IMR-90 (cell line): ENCODE data around the gene DOCK7. TPM values are rescaled to one million over a fixed set of nuclear protein-coding genes. Genes with fewer than 3 reads are reported as not detected.

Source experiments
- ATAC-seq: fragments of 200-7000 bp; cut with Tn5 transposase; 2 replicates; pipeline ENCODE4 v1.9.1; 2020; ENCODE audit warnings: low read depth, mild to moderate bottlenecking, moderate library complexity
- BruUV-seq: library from RNA; stranded (reverse); fragments of 400-500 nt; replicated peaks from 2 replicates; lab custom pipeline; 2021; lab: Mats Ljungman, UMichigan
- CTCF ChIA-PET: fragments of 300-600 bp; formaldehyde crosslinking; extraction: SDS; loops from one replicate; lab custom pipeline; 2021; ENCODE audit warnings: antibody characterized with exemption; lab: Yijun Ruan, JAX
- POLR2A ChIA-PET: fragments of 300-600 bp; sonication (Branson Sonifier 250); formaldehyde crosslinking; loops from one replicate; lab custom pipeline; 2022; ENCODE audit warnings: antibody characterized with exemption; ENCODE audit not compliant: unreplicated experiment; lab: Charles Lee
- DNase-seq: peaks from one replicate; pipeline ENCODE4 v3.0.0; 2013
- H2AFZ ChIP-seq: replicated peaks from 2 replicates; pipeline ENCODE3; 2013; ENCODE audit warnings: low read length, mild to moderate bottlenecking; ENCODE audit not compliant: poor library complexity
- H2AK5ac ChIP-seq: 2 replicates; pipeline ENCODE4 v1.6.1; 2013; ENCODE audit warnings: low read depth, low read length, inconsistent platforms
- H2AK9ac ChIP-seq: replicated peaks from 2 replicates; pipeline ENCODE3; 2013; ENCODE audit warnings: mild to moderate bottlenecking, low read depth, low read length, moderate library complexity; ENCODE audit not compliant: poor library complexity
- H2BK120ac ChIP-seq: 2 replicates; pipeline ENCODE4 v1.6.1; 2013; ENCODE audit warnings: low read depth, low read length, inconsistent platforms
- H2BK15ac ChIP-seq: 3 replicates; pipeline ENCODE4 v1.6.1; 2013; ENCODE audit warnings: low read depth, low read length, inconsistent platforms
- H2BK20ac ChIP-seq: 2 replicates; pipeline ENCODE4 v1.6.1; 2013; ENCODE audit warnings: low read depth, mild to moderate bottlenecking, inconsistent platforms, low read length, moderate library complexity
- H2BK5ac ChIP-seq: 2 replicates; pipeline ENCODE4 v1.6.1; 2013; ENCODE audit warnings: mild to moderate bottlenecking, low read depth, low read length, inconsistent platforms; ENCODE audit not compliant: poor library complexity, severe bottlenecking
- H3K14ac ChIP-seq: replicated peaks from 2 replicates; pipeline ENCODE4 v1.6.1; 2013; ENCODE audit warnings: low read depth, low read length, inconsistent platforms
- H3K18ac ChIP-seq: 2 replicates; pipeline ENCODE4 v1.6.1; 2013; ENCODE audit warnings: low read depth, low read length, control low read depth
- H3K23ac ChIP-seq: 2 replicates; pipeline ENCODE4 v1.6.1; 2013; ENCODE audit warnings: low read depth, low read length, inconsistent platforms
- H3K27ac ChIP-seq: 2 replicates; pipeline ENCODE4 v1.5.1; 2013; ENCODE audit warnings: mild to moderate bottlenecking, control low read depth, low read length; ENCODE audit not compliant: insufficient read depth
- H3K27me3 ChIP-seq: 2 replicates; pipeline ENCODE4 v1.6.1; 2013; ENCODE audit warnings: low read length; ENCODE audit not compliant: control insufficient read depth, insufficient read depth
- H3K36me3 ChIP-seq: 2 replicates; pipeline ENCODE4 v1.6.1; 2013; ENCODE audit warnings: low read length, mixed read lengths; ENCODE audit not compliant: control insufficient read depth, insufficient read depth
- H3K4ac ChIP-seq: 2 replicates; pipeline ENCODE4 v1.6.1; 2013; ENCODE audit warnings: low read depth, low read length, inconsistent platforms
- H3K4me1 ChIP-seq: 2 replicates; pipeline ENCODE4 v1.6.1; 2013; ENCODE audit warnings: low read length, mixed read lengths; ENCODE audit not compliant: control insufficient read depth, insufficient read depth
- H3K4me2 ChIP-seq: 2 replicates; pipeline ENCODE4 v1.6.1; 2013; ENCODE audit warnings: low read depth, mild to moderate bottlenecking, control low read depth, low read length, moderate library complexity
- H3K4me3 ChIP-seq: 2 replicates; pipeline ENCODE4 v1.5.1; 2013; ENCODE audit warnings: low read depth, mild to moderate bottlenecking, control low read depth, low read length, moderate library complexity; ENCODE audit not compliant: insufficient read depth
- H3K56ac ChIP-seq: 2 replicates; pipeline ENCODE4 v1.6.1; 2013; ENCODE audit warnings: low read length, inconsistent platforms; ENCODE audit not compliant: insufficient read depth; ENCODE audit errors: extremely low read depth
- H3K79me1 ChIP-seq, 2 experiments: 2 replicates each; pipeline ENCODE4 v1.6.1; 2013; ENCODE audit warnings: low read length in 2 of 2, inconsistent platforms in 1 of 2, low read depth in 1 of 2
- H3K9ac ChIP-seq: 2 replicates; pipeline ENCODE4 v1.6.1; 2013; ENCODE audit warnings: low read depth, low read length, control low read depth
- H3K9me1 ChIP-seq: 2 replicates; pipeline ENCODE4 v1.6.1; 2013; ENCODE audit warnings: low read length, inconsistent platforms; ENCODE audit not compliant: insufficient read depth
- H3K9me3 ChIP-seq: 2 replicates; pipeline ENCODE4 v1.6.1; 2013; ENCODE audit warnings: low read length; ENCODE audit not compliant: control insufficient read depth, insufficient read depth
- H4K20me1 ChIP-seq: 2 replicates; pipeline ENCODE4 v1.6.1; 2013; ENCODE audit warnings: low read length, inconsistent platforms; ENCODE audit not compliant: insufficient read depth
- H4K5ac ChIP-seq: 2 replicates; pipeline ENCODE4 v1.6.1; 2013; ENCODE audit warnings: mild to moderate bottlenecking, low read depth, low read length, control low read depth
- H4K8ac ChIP-seq, 2 experiments: 2 replicates each; pipeline ENCODE4 v1.6.1; 2013; ENCODE audit warnings: low read depth in 2 of 2, low read length in 2 of 2, control low read depth in 1 of 2, inconsistent platforms in 1 of 2
- H4K91ac ChIP-seq: 2 replicates; pipeline ENCODE4 v1.6.1; 2013; ENCODE audit warnings: low read depth, low read length, inconsistent platforms; ENCODE audit not compliant: insufficient read depth
- CEBPB ChIP-seq: IDR thresholded peaks from 2 replicates; pipeline ENCODE4 v1.6.1; 2012; ENCODE audit warnings: low read depth, low read length, improper control_type of control experiment
- CHD1 ChIP-seq: IDR thresholded peaks from 2 replicates; pipeline ENCODE4 v1.6.1; 2012; ENCODE audit warnings: low read depth, low read length, improper control_type of control experiment
- FOS ChIP-seq: fragments of 150-350 bp; IDR thresholded peaks from 2 replicates; pipeline ENCODE4 v1.6.1; 2016; ENCODE audit warnings: low read depth, low read length
- MAFK ChIP-seq: IDR thresholded peaks from 2 replicates; pipeline ENCODE4 v1.6.1; 2012; ENCODE audit warnings: low read depth, low read length, improper control_type of control experiment
- MAZ ChIP-seq: IDR thresholded peaks from 2 replicates; pipeline ENCODE4 v1.6.1; 2012; ENCODE audit warnings: low read depth, mild to moderate bottlenecking, low read length, improper control_type of control experiment, moderate library complexity, borderline replicate concordance
- POLR2A ChIP-seq: IDR thresholded peaks from 2 replicates; pipeline ENCODE4 v1.6.1; 2012; ENCODE audit warnings: mild to moderate bottlenecking, low read depth, low read length
- RAD21 ChIP-seq: IDR thresholded peaks from 2 replicates; pipeline ENCODE4 v1.6.1; 2012; ENCODE audit warnings: low read length, improper control_type of control experiment
- RCOR1 ChIP-seq: IDR thresholded peaks from 2 replicates; pipeline ENCODE4 v1.6.1; 2012; ENCODE audit warnings: mild to moderate bottlenecking, low read length, improper control_type of control experiment; ENCODE audit not compliant: insufficient replicate concordance
- SMC3 ChIP-seq: fragments of 150-350 bp; IDR thresholded peaks from 2 replicates; pipeline ENCODE4 v1.6.1; 2016; ENCODE audit warnings: low read depth, mild to moderate bottlenecking, antibody characterized with exemption, low read length, moderate library complexity
- USF2 ChIP-seq: fragments of 150-350 bp; IDR thresholded peaks from 2 replicates; pipeline ENCODE4 v1.6.1; 2017; ENCODE audit warnings: mild to moderate bottlenecking, antibody characterized with exemption, low read length, low read depth
- WGBS, 2 experiments: methylation state at CpG; one replicate each; pipeline versions ENCODE4 v1.1.5 to v1.1.7; 2013; ENCODE audit warnings: missing lambda C conversion rate in 2 of 2; ENCODE audit not compliant: insufficient read length in 1 of 2; ENCODE audit errors: extremely low coverage in 2 of 2; 5-methylcytosine and 5-hydroxymethylcytosine counted together
- dilution Hi-C: fragments of 300-500 bp; cut with HindIII; formaldehyde crosslinking; loops from one replicate; pipeline ENCODE4 v1.14.3; 2018; ENCODE audit warnings: low sequenced_read_pairs; ENCODE audit not compliant: unreplicated experiment
- in situ Hi-C: fragments of 300-500 bp; cut with MboI; formaldehyde crosslinking; loops from 3 replicates; pipeline ENCODE4 v1.14.3; 2019; ENCODE audit warnings: low sequenced_read_pairs, inconsistent platforms, mixed read lengths
- intact Hi-C: fragments of 100-400 bp; cut with micrococcal nuclease; formaldehyde crosslinking; loops from 2 replicates; pipeline ENCODE4 v1.10.0; 2022
- polyA plus RNA-seq, 3 experiments: library from polyadenylated mRNA; depleted of rRNA; stranded (reverse); fragments of >200 nt; gene quantifications; 2 replicates each; pipeline ENCODE4 v1.2.3, GENCODE V29; 2012; ENCODE audit warnings: low replicate concordance in 1 of 3
- total RNA-seq: library from RNA; depleted of rRNA; stranded (reverse); fragments of >200 nt; gene quantifications from 2 replicates; pipeline ENCODE4 v1.2.3, GENCODE V29; 2012

The DOCK7 gene
- total and polyA plus RNA-seq, 2 of the 4 experiments (the other 2 are of a cell fraction) = 38.0 to 97.7 TPM

GRCh38 chr1:62561306-62561705 is 126.9 kb downstream of the DOCK7 start:
- no peak overlapping the region for H2BK5ac ChIP-seq
- no peak overlapping the region for H3K9ac ChIP-seq
- H3K4me3 ChIP-seq = no peak overlapping the region
- H2AFZ ChIP-seq = no peak overlapping the region
- peaks cover 9 to 13% of the 10 kb centered on the region in 2 experiments for H3K79me1 ChIP-seq
- TF ChIP-seq RAD21 (no peak), MAZ (no peak), CEBPB (no peak), POLR2A (no peak), USF2 (no peak), MAFK (no peak), CHD1 (no peak), FOS (no peak), RCOR1 (no peak), SMC3 (no peak)
- H3K14ac ChIP-seq = no peak overlapping the region
- H3K36me3 ChIP-seq = peaks cover 3% of the 10 kb centered on the region
- H3K27ac ChIP-seq = no peak overlapping the region
- ATAC-seq (no peak), DNase-seq (no peak)
- H4K91ac ChIP-seq = no peak overlapping the region
- no peak overlapping the region for H3K18ac ChIP-seq
- no peak overlapping the region for H3K4me2 ChIP-seq
- no peaks in the 10 kb centered on the region for H3K27me3 ChIP-seq
- no peak overlapping the region for H3K56ac ChIP-seq
- H3K9me1 ChIP-seq = peaks cover 6% of the 10 kb centered on the region
- no TSS peak for BruUV-seq
- H2AK9ac ChIP-seq = no peak overlapping the region
- H2BK15ac ChIP-seq = no peak overlapping the region
- intact Hi-C loops = no loop called here
- H3K4me1 ChIP-seq = no peaks in the 10 kb centered on the region
- ChIA-PET CTCF (no interaction called here), POLR2A (no interaction called here)
- dilution Hi-C loops = no loop called here
- H3K23ac ChIP-seq = no peak overlapping the region
- no peak overlapping the region for H4K5ac ChIP-seq
- H4K8ac ChIP-seq = no peak overlapping the region
- H2BK20ac ChIP-seq = no peak overlapping the region
- no peaks in the 10 kb centered on the region for H4K20me1 ChIP-seq
- in situ Hi-C loops = no loop called here
- H3K4ac ChIP-seq = no peak overlapping the region
- H3K9me3 ChIP-seq = no peaks in the 10 kb centered on the region
- no peak overlapping the region for H2BK120ac ChIP-seq
- no CpG with 5 or more reads among the region's 2 CpGs for WGBS, 2 experiments
- H2AK5ac ChIP-seq = no peak overlapping the region
